Embryonic facial prominence (tissue), 1 donor: Measurements from ENCODE around the gene SH3RF3.

ENCODE experiments used
- DNase-seq: peaks from one replicate; pipeline ENCODE4 v3.0.0-alpha.2; 2016; ENCODE audit errors: extremely low spot score

SH3RF3 gene

DNA sequence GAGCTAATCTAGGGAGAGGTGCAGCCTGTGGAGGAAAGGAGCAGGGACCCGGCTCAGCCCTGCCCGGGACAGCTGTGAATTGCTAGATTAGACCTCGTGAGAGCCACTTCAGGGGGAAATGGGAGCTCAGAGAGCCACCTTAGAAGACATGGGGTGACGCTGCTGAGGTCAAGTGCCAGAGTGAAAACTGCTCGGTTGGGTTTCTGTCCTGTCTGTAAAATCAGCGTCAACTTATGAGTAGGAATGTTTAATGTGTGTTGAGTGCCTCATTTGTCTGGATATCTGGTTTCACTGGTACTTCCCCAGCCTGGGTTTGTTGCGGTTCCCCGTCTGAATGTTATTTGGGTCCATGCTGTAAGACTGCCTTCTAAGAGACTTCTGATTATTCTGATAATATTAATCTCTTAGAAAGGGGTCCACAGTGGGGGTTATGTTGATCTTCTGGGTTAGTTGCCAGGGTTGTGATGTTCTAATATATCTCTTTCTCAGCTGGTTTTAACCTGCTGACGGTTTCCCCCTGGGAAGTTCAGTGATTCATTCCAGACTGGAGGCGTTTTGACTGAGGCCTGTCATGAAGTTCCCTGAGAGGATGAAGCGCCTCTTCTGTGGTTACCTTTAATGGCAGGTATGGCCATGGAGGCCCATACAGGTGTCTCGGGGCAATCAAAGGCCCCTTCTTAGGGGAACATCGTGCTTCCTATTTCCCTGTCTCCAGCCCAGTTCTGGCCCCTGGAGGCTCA lies 175.9 kb downstream of the SH3RF3 start:
- DNase-seq = no peak

DNA sequence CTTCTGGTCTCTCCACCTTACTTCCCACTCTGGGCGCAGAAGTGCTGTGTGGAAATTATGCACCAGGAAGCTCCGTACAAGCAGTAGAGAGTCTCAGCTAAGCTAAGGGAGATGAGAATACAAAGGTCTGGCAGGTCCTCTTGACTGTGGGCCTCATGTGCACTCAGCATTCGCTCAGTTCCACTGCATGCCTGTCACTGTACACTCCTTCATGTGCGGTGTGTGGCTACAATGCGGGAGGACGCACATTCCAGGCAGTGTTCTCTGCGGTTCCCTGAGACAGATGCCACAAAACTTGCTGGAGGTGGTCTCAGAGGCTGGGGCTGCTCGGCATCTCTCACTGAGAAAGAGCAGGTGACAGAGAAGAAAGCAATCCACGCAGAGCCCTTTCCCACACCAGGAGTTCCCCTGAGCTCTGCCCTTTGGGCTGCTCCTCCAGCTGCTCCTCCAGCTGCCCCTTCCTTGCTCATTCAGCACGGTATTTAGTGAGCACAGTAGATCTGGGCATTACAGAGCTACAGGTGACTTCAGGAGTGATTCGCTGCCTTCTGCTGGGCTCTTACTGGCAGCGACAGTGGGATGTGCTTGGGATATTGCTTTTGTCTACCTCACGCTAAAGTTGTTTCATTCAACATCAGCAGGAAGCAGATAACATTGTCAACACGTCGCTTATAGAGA lies 176.6 kb downstream of the SH3RF3 start:
- DNase-seq = no peak

DNA sequence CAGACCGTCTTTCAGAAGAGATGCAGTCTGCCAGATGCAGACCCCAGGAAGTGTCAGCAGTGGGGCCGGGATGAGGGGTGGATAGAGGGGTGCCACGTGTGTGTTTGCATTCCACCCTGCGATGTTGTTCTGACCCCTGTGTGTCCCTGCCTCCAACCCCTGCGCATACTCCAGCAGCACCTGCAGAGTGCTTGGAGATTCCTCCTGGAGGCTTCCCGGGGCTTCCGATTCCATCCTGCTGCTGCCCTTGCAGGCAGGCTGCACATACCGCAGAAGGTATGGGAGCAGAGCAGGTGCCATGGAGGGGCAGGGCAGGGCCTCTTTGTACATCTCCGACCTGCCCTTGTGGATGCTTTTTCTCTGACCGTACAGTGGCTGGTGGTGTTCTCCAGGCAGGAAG lies 177.2 kb downstream of the SH3RF3 start:
- no peak for DNase-seq

DNA sequence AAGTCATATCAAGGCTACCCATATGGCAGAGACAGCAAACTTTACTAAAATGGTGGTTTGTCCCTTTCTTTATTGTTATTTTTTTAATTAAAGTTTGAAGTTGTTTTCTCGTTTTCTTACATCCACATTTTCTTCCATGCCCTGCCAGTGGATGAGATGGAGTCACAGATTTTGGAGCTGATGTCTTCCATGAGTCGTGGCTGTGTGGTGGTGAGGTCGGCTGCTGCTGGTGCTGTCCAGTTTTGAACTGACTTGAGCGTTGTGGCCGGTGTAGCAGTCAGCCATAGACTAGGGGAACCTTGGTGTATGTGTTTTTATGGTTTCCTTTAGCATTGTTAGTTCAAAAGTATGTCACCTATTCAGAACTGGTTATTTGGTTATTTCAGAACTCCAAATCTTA lies 182.8 kb downstream of the SH3RF3 start:
- DNase-seq = no peak

DNA sequence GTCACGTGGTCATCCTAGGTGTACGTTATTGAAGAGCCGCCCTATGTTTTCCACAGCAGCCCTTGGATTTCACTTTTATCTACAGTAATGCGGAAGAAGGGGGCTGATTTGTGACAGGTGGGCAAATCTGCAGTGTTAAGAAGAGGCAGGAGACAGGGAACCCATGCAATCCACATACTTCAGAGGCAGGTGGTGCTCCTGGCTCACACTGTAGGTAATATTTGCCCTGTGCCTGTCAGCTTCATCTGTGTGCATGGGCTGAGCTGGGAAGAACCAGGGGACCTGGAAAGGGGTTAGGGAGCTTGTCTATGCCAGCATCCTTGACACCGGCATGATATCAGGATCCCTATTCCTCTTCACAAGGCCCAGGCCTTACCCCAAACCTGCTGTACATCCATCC lies 183.9 kb downstream of the SH3RF3 start:
- DNase-seq = no peak

DNA sequence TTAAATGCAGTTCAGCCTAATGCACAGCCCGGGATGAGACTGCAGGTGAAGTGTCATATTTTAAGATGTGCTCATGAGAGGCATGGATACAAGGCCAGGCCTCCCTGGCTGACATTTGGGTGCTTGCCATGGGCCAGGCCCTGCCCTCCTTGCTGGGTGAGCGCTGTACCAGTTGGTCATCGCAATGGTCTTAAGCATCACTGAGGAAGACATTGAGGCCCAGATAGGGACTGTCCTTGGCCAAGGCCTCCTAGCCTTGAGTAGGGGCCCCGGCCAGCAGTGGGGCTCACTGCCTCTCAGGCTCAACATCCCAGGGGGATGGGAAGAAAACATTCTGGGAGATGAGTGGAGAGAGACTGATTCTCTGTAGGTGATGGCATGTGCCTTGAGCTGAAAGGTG lies 184.3 kb downstream of the SH3RF3 start:
- DNase-seq = no peak

DNA sequence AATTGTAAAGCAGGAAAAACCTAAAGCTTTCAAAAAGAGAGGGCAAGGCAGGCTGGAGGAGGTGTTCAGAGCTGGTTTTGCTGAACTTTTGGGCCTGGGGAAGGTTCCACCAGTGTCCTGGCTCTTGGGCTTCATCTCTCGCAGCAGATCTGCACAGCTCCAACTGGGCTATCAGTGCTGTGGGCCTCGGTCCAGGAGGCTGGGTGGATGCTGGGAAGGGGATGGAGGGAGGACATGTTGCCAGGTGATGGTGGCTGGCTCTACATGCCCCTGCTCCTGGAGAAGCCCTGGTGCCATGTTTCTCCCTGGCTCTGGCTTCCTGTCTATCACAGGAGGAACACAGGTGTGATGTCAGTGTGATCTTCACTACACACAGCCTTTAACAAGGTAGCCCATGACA lies 187.1 kb downstream of the SH3RF3 start:
- no peak for DNase-seq

DNA sequence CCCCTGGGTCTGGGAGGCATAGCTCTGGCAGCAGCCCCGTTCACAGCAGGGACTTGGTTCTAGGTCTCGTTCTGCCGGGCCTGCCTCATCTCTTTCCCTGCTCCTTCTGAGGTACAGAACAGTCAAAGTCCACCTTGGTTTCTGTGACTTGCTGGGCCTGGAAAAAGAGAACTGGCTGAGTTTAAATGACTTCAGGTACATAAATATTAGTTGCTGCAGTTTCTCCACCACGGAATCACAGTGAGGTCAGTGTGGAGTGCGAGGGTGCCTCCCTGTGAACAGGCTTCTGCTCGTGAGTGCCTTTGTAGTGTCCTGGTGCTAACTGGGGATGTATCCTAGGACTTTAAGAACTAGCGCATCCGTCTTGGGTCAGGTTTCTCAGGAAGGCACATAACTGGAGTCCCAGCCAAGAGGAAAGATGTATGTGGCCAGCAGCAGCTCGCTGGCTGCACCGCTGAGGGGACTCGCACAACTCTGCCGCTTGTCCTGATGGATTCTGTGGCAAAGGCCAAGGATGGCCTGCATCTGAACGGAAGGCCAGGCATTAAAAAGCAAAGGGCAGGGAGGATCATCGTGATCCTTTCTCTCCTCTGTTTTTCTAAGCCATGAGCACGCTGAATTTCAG lies 188.6 kb downstream of the SH3RF3 start:
- no peak for DNase-seq

DNA sequence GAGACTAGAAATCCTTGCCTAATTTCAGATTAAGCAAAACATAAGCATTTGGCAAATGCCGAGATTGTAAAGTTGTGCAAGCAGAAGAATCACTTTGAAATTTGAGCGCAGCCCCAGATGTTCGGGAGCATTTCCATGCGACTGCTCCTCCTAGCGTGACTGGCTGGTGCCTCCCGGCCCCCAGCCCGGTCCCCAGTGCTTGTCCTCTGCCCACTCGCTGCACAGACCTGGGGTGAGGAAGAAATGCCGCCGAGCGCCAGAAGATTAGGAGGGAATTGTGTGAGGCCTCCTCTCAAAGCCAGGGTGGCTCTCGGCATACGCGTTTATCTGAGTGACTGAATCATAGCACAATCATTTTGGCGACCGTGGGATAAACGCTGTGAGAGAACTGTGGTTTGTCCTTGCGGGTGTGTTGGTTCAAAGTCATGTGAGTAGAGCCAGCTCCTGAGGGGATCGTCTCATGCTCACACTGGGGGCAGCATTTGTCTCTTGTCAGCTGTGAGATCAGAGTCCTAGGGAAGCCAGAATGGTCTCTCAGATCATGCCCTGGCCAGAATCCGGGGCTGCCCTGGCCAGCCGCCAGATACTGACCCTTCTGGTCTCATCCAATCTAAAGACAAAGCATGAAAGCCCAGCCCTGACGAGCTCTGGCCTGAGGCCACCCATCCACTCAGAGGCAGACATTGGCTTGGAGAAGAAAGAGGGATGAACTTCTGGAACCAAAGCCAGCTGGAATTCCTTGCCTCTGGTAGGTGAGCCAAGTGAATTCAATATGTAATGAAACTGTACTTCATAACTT lies 189.3 kb downstream of the SH3RF3 start:
- DNase-seq = no peak

DNA sequence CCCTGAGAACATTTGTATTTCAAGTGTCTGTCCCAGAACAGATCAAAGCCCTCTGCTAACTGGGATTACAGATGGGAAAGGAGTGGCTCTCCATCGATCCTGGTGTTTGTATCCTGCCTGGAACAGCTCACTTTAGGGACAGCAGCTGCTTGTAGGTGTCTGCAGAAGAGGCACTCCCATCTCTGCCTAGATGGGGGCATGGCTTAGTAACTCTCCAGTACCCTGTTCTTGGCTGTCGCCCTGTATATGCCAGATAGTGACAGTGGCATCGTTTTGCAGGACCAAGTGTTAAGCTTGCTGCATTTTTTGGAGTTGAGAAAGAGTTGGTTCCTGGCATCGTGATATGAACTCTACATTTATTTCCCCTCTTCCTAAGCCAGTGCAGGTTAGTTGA lies 189.9 kb downstream of the SH3RF3 start:
- DNase-seq = no peak

DNA sequence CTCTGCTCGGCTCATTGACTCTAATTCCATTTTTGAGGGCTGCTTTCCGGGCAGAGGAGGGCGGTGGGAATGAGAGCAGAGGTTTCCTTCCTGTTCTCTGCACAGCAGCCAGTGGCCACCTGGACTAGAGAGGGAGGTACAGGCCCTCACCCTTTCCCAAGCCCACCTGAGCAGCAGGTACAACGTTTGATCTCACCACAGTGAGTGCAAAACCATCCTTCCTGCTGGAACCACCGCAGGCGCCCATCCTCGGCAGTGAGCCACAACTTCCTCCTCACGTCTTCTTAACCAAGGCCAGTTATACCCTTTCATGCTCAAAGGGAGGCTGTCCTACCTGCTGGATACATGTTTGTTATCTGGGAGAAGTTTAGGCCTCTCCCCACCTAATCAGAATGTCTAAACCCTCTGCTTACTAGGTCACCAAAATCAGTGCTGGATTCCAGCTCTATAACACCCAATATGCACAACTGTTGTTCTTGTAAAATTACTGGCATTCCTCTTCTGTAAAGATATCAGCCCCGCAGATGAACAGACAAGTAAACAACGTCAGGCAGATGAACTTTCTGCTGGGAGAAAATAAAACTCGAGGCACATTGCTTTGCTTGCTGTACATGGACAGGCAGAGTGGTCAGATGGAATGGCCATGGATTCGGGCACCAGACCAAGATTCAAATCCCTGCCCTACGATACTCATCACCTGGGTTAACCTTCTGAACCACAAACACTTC lies 191.4 kb downstream of the SH3RF3 start:
- no peak for DNase-seq

DNA sequence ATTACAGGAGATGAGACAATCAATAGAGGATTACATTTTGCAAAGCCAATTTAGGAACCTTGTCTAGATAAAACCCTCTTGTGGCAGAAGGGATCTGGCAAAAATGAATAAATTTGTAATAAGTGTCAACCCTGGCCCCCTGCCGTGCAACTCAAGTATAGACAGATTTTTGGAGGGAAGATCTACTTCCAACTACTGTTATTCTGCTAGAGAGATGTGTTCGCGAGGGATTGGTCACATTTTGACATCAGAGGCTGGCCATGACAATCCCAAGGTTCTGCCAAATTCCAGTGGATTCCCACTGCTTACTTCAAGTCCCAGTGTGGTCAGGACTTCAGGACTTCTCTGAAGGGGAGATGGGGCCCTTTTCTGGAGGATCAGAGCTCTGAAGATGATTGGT lies 192.6 kb downstream of the SH3RF3 start:
- no peak for DNase-seq

DNA sequence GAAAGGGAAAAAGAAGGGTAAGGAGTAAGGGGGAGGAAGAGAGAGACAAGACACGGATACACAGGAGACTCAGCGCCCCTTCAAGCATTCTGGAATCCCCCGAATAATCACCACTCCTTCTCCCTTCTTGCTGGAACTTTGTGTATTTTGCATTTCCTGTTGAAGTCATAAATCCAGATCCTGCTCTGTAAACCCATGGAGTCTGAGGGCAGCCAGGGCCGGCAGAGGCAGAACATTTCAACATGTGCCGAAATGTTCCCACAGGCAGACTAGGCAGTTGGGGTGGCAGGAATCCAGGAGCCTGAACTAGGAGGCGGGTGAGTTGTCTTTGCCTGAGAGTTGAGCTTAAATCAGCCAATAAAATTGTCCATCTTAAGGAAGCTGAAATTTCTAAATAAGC lies 193.1 kb downstream of the SH3RF3 start:
- DNase-seq = no peak

DNA sequence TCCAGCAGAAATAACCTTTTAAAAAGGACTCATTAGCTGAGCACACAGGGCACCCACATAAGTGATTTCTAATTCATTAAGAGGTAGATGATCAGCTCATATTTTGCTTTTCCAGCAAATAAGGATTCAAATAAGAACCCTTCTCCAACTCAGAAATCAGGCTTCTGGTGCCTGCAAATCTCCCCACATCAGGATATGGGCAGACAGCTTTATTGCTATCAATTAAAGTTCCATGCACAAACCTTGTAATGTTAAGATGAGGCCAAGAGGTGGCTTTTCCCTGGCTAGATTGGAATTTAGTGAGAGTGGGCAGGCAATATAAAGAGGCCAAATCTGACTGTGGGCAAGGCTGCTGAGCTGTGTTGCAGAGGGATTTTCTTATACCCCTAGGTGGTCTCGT lies 193.6 kb downstream of the SH3RF3 start:
- DNase-seq = no peak

DNA sequence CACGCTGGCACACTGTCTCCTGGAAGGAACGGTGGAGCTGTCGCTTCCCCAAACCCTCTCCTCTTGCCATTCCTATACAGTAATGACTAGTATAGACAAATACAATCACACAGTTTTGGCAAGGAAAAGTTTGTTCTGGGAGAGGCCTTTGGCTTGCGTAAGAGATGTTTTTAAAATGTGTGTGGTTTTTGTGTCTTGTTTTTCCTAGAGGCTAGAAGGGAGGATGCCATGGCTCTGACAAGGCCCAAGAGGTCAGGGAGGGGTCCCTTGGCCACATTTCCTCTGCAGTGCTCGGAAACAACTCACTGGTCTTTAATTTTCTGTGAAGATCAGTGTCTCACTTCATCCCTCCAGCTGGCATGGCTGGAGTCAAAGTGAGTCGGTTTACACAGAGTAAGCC lies 195.9 kb downstream of the SH3RF3 start:
- no peak for DNase-seq

DNA sequence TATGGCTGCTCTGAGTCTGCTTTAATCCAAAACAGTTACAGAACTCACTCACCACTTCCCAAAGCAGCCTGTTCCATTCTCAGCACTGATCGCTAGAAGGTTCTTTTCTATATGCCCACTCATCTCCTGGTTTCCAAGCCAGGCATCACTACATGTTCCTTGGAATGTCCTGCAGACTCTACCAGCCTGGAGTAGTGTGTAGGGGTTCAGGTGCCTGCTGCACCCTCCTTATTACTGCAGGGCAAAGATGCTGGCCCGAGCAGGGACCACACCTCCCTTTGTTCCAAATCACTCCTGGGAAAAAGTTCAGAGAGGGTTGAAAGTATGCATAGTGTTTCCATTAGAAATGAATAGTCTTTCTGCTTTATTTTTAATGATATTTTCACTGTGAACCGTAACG lies 196.6 kb downstream of the SH3RF3 start:
- DNase-seq = no peak

DNA sequence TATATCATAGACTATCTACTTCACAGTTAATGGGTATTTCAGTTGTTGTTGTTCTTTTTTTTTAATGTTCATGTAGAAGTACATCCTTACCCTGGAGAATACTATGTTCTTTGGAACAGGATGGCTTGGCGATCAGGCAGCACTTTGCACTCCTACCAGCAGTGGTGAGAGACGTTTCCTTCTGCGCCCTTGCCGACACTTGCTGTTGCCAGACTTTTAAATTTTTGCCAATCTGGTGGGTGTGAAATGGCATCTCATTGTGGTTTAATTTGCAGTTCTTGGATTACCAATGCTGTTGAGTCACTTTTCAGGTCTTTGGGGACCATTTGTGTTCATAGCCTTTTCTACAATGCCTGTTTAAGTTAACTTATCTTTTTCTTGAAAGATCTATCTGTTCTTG lies 197.3 kb downstream of the SH3RF3 start:
- DNase-seq = no peak

DNA sequence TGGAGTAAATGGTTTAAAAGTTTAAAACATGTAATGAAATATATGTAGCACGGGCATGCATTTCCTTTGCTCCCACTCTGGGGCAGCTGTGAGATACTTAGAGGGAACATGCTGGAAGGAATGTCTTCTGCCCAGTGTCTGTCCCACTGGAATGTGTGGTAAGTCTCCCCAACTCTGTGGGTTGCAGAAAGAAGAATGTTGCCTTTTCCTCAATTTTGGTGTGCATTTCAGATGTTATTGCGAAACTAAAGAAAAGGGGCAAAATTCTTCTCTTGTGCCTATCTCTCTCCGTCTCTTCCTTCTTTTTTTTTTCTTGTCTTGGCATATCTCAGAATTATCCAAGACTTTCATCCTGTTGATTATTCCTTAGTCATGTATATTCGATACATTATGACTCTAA lies 201.1 kb downstream of the SH3RF3 start:
- no peak for DNase-seq

DNA sequence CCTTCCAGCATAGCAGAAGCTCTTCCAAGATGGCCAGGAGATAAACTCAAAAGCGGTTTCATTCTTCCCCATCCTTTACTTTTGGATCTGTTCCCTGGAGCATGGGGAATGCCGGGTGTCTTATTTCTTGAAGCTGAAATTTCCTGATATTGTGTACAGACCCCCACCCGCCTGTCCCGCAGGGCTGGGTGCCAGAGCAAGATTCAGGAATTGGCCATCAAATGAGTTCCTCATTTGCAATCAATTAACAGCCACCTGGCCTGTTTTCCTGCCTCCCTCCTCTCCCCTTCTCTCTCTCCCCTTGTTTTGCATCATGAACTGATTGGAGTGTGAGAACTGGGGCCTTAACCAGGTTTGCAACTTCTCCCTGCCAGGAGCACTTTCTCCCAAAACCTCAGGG lies 202.1 kb downstream of the SH3RF3 start:
- no peak for DNase-seq

DNA sequence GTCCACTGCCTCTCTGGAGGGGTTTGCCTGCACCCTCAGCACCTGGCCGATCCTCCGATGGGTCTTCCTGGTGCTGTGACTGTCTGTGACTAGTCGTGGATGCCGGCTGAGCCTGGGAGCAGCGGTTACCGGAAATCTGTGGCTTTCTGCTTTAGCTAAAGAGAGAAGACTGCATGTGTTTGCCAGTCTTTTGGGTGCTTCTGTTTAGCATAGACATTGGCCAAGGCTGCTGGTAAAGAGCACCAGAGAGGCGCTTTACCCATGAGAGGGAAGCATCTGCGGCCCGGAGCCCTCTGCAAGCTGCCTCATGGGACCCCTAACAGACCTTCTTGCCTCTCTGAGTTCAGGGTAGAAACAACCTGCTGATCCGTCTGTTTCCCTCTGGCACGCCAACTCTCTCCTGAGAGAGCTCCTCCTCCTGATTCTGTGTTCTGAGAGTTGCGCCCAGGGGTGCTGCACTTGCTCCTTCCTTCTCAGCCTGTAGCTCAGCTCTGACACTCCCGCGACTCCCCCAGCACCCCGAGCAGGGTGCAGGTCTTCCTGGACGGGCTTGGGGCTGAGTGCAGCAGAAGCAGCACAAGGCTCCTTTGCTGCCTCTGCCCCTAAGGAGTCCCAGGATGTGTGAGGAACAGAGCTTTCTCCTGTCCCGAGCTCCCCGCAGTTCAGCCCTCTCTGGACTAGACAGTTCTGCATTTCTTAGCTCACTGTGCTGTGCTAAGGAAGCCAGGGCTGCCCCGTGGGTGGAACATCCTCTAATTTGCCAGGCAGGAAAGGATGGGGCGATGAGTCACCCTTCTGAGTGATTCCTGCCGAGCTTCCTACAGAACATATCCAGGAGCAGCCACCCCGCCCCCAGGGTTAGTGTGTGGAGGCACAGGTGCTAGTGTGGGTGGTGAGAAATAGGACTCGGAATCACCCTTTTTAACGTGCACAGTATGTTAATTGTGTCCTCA lies 203.2 kb downstream of the SH3RF3 start:
- DNase-seq = no peak

DNA sequence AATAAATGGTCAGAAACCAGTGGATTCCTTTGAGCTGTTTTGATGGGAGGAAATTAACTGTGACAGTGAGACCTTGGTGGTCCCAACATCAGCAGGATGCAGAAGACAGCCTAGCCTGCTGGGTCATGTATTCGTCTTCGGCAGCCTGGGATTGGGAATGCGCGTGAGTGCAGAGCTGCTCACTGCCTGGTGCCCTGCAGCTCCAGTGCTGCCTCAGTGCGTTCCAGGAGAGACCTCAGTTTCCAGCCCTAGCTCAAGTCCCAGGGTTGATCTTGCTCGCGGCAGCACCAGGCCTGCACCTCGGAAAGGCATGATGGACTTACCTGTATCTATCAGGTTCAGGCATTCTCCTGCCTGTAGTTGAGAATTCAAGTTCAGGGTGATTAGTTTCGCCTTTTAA lies 203.9 kb downstream of the SH3RF3 start:
- no peak for DNase-seq
